ACHN (cell line): Measurements from ENCODE around the gene GTF2H1.
"Not testable (repeated sequence)": the region's sequence is repeated elsewhere in the genome, so short reads cannot be mapped to it uniquely, and the experiment has no call there.

Experiments
- DNase-seq: peaks from one replicate; pipeline ENCODE4 v3.0.0-alpha.2; 2015
- in situ Hi-C: cut with HindIII; loops from 2 replicates; pipeline ENCODE4 v1.10.0; 2017; ENCODE audit warnings: low sequenced_read_pairs, low pct_ligation_motif_present, low pct_unique_long_range_greater_than_20kb

The GTF2H1 gene

DNA sequence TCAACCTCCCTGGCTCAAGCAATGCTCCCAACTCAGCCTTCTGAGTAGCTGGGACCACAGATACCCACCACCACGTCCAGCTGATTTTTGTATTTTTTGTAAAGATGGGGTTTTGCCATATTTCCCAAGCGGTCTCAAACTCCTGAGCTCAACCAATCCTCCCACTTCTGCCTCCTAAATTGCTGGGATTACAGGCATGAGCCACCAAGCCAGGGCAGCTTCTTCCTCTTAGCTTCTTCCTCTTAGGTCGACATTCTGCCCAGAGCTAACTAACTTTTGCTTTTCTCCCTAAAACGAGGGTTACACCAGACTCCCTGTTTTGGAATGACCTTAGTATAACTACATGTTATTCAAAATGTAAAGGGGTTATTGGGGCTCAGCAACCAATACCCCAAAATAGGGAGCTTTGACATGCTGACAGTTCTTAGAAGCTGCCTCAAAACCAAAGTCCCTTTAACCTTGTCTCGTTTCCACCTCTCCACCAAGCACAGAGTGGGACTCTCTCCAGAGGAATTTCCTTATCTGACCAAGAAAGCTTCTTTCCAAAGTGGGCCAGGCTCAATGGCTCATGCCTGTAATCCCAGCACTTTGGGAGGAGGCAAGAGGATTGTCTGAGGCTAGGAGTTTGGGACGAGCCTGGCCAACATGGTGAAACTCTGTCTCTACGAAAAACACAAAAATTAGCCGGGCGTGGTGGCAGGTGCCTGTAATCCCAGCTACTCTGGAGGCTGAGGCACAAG is 7.4 kb upstream of the GTF2H1 start:
- DNase-seq: no peak
- in situ Hi-C loops: no loop called here

DNA sequence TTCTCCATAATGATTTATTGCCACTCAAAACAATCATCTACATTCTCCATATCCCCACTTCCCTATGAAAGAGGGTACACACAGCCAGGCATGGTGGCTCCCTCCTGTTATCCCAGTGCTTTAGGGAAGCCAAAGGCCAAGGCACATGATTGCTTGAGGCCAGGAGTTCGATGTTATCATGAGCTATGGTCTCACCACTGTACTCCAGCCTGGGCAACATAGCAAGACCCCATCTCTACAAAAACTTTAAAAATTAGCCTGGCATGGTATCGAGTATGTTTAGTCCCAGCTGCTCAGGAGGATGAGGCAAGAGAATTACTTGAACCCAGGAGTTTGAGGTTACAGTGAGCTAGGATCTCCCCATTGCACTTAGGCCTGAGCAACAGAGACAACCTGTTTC is 6.5 kb upstream of the GTF2H1 start:
- in situ Hi-C loops: no loop called here
- DNase-seq: no peak

DNA sequence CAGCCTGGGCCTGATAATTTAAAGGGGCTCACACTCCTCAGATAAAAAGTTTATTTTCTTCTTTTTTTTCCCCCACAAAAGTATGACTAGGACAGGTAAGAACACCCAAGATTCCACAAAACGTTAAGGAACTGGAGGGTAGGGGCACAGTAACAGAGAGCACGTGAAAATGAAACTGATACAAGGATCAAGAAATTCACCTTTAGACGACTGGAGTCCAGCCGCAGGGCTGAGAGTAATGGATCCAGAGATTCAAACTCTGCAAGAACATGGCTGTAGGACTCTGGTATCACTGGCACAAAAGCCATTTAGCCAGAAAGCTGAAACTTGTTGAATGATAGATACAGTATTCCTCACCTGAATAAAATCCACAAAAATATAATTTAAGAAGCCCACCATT is 4.8 kb upstream of the GTF2H1 start:
- in situ Hi-C loops: no loop called here
- no peak for DNase-seq

DNA sequence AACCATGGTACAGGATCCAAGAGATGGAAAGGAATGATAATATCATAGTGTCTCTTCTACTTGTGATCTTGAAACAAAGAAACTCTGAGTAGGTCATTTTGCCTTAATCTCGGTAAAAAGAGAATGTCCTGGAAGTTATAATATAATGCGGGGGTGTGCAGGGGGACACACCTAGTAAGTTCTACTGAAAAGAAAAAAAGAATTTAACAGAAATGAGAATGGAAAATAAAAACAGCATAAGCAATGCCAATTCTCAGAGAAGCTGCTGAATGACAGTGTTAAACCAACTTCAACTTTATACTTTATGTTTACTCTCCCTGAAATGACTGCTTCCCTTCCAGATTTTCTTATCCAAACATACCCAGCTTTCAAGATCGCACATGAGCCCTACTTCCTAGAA is 2.5 kb upstream of the GTF2H1 start:
- in situ Hi-C loops: no loop called here
- no peak for DNase-seq

DNA sequence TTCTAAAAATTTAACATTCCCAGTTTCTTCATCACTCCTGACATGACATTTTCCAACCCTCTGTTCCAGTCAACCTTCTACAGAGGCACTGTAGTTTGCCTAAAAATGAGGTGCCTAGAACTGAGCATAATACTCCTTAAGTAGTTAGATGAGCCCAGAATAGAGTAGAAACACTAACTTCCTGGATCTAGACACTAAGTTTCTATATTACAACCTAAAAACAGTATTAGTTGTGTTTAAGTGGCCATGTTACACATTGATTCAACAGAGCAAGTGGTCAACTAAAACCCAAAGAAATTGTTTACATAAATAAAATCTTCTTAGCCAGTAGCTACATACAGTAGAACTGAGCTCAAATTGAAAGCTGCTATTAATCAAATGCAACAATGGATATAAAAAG is 1.8 kb upstream of the GTF2H1 start:
- in situ Hi-C loops: no loop called here
- no peak for DNase-seq

DNA sequence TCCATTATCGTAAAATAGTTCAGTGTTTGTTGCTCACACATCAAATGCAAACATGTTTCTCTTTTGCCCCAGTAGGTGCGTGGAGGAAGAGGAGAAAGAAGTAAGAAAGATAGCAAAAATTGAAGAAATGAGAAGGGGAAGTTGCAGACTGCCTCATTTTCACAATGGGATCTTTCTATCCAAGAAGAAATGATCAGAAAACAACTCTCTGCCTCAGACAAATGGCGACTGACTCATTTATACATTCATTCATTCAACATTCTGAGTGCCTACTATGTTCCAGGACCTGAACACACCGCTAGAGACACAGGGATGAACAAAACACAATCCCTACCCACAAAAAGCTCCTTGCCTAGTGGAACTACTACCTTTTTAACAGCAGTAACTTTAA is 794 bp upstream of the GTF2H1 start:
- peak; percentile 28 for DNase-seq
- in situ Hi-C loops: no loop called here

DNA sequence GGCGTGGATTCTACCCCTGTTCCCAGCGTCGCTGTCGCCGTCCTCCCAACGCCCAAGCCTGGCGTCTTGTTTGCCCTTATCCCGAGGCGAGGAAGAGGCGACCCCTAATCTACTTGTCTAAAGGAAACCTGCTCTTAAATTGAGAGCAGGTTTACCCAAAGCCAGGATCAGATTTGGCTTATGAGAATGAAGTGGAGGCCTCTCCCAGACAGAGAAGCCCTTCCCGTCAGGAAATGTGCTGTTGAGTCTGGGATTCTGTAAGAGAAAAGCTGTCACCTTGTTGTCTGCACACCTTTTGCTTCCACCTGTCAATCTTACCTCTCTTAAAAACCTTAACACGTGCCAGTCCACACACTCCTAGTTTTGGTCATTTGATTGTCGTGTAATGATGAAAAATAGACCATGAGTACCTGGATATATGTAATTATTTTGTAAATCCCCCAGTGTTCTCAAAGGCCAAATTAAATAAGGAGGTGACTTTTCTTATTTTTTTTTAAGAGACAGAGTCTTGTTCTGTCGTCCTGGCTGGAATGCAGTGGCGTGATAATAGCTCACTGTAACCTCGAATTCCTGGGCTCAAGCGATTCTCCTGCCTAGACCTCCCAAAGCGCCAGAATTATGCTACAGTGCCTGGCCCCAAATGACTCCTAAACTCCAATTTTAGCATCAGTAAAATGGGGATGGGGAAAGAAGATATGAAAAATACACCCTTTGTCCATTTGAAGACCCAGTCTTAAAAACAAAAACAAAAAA is 627 bp downstream of the GTF2H1 start:
- no peak for DNase-seq
- in situ Hi-C loops: no loop called here

DNA sequence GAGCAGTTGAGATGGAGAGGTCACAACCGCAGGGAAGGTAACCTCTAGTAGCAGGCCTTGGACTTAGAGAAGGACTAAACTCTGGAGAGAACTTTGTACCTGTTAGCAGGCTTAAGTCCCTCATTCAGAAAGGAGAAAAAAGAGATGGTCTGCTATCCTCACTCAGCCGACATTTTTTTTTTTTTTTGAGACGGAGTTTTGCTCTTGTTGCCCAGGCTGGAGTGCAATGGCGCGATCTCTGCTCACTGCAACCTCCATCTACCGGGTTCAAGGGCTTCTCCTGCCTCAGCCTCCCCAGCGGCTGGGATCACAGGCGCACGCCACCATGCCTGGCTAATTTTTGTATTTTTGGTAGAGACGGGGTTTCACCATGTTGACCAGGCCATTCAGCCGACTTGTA is 1.5 kb downstream of the GTF2H1 start:
- in situ Hi-C loops, DNase-seq: not testable (repeated sequence)

DNA sequence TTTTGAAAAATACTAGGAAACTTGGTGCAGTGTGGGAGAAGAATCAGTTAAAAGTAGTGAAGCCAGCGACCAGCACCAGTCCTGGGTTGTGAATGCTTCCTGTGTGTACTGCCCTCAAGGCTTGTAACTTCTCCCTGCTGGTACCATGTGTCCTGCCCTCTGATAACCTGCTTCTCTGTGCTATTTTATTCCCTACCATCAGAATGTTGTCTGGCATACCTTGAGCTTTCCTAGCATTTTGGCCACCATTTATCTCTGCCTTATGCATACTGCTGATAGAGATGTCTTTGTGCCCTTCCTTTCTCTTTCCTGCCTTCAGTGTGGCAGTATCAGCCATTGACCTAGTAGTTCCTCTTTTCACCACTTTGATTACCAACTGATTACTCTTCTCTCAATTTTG is 2.0 kb downstream of the GTF2H1 start:
- in situ Hi-C loops: no loop called here
- DNase-seq: no peak

DNA sequence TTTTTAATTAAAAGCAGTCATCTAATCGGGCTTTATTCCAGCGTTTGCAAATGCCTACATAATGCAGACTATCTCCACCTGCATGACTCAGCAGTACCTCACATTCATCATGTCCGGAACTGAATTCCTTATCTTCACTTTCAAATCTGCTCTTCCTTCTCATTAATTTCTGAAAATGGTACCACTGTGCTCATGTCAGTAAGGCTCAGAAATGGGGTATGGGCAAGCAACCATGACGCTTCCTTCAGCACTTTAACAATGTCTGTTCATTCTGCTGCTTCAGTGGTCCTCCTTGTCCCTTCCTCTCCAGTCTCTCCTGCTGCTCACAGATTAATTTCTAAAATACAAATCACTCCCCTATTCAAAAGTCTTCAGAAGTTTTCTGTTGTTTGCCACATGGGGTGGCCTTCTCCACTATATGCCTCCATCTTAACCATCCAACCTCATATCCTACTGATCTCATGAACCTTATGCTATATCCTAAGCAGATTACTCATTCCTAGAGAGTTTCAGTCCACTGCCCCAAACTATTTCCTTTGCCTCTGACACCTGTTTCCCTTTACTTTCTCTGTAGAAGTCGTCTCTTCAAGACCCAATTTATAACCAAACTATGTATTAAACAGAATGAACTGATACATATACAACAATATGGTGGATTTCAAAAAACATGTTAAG is 7.0 kb downstream of the GTF2H1 start:
- peak; percentile 13 for DNase-seq
- in situ Hi-C loops: no loop called here

DNA sequence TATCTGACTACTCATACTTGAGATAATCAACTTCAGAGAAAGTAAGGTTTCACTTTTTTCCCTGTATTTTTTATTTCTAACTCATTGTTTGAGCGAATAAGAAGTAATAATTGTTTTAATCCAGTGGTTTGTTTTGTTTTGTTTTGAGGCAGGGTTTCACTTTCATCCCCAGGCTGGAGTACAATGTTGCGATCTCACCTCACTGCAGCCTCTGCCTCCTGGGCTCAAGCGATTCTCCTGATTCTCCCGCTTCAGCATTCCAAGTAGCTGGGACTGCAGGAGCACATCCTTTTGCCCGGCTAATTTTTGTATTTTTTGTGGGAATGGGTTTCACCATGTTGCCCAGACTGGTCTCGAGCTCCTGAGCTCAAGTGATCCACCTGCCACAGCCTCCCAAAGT is 8.6 kb downstream of the GTF2H1 start:
- DNase-seq: no peak
- in situ Hi-C loops: no loop called here

DNA sequence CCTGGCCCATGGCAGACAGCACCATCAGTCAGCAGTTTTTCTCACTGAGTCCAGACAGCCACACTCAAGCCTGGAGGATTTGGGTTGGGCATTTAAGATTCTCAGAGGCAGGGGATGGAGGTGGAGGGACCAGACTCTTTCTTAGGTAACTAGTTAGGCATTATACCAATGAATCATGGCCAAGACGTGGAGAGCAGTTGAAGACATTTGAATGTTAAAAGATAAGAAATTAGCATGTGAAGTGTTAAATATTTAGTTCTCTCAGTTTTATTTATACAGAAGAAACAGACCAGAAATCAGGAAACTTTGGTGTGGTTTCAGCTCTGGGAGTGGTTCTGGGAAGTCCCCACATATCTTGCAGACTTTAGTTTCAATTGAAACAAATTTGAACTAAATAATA is 9.9 kb downstream of the GTF2H1 start:
- in situ Hi-C loops: no loop called here
- DNase-seq: no peak

DNA sequence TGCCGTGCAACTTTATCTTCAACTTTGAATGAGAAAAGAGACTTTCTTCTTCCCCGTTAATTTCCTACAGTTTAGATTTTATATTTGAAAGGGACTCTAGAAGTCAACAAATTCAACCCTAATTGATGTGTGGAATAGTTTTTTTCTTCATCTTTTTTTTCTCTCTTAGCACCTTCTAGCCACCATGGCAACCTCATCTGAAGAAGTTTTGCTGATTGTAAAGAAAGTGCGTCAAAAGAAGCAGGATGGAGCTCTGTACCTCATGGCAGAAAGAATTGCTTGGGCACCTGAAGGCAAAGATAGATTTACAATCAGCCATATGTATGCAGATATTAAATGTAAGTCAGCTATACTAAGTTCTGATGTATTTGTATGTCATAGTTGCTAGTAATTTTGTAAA is 10.5 kb downstream of the GTF2H1 start:
- in situ Hi-C loops: no loop called here
- DNase-seq: no peak

DNA sequence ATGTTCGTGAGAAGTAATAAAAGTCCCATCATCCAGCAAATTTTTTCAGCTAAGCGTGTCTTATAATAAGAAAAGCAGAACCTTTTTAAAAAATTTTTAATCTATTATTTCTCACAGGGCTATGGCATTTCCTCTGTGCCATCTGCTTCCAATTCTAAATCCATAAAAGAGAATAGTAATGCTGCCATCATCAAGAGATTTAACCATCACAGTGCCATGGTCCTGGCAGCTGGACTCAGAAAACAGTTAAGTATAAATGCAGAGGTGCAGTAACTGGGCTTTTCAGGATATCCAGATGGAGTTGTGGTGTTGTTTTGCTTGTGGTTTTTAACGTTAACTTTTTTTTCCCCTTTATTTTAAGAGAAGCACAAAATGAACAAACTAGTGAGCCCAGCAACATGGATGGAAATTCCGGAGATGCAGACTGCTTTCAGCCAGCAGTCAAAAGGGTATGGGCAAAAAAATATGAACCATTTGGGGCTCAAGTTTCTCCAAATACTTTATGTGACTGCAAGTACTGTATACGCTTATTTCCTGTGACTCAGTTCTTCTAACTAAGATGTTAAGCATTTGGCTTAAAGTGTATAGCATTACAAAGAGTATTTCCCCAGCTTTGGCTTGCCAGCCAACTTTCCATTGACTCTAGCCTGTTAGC is 25.2 kb downstream of the GTF2H1 start:
- DNase-seq: no peak
- in situ Hi-C loops: no loop called here

DNA sequence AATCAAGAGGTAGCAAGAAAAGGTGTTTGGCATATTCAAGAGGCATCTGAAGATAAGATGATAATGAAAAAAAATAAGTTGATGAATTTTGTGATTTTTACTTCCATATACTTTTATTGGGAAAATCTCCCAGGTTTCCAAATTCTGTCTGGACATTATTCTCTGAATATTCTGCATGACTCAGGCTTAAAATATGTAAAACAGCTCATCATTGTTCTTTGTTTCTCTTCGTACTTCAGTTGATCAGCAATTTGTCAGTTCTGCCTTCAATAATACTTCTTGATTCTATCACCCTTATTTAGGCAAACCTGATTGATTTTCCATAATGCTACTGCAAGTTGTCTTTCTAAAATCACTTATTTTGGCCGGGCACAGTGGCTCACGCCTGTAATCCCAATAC is 30.2 kb downstream of the GTF2H1 start:
- in situ Hi-C loops: no loop called here
- no peak for DNase-seq

DNA sequence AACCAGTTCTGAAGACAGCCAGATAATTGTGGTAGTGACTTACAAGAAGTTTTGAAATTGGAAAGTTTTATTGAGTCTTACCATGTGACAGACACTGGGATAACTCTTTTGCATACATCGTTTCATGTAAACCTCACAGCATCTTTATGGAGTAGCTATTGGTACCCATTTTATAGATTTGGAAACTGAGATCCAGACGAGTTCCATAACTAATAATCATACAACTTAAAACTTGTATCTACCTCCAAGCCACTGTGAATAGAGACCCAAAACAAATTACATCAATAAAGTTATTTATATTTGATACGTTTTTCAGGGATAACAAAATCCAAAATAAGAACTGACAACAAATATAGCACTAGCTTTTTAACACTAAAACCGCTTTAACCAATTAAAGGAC is 36.3 kb downstream of the GTF2H1 start:
- DNase-seq: no peak
- in situ Hi-C loops: no loop called here

DNA sequence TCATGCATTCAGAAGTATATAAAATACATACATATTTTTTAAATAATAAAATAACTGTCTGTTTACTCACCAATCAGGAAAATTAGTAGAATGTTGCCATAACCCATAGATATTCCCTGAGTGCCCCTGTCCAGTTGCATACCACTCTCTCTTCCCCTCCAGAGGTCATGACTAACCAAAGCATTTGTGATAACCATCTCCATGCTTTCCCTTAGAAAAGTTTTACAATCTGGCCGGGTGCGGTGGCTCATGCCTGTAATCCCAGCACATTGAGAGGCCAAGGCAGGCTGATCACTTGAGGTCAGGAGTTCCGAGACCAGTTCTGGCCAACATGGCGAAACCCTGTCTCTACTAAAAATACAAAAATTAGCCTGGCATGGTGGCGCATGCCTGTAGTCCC is 38.8 kb downstream of the GTF2H1 start:
- no peak for DNase-seq
- in situ Hi-C loops: no loop called here

DNA sequence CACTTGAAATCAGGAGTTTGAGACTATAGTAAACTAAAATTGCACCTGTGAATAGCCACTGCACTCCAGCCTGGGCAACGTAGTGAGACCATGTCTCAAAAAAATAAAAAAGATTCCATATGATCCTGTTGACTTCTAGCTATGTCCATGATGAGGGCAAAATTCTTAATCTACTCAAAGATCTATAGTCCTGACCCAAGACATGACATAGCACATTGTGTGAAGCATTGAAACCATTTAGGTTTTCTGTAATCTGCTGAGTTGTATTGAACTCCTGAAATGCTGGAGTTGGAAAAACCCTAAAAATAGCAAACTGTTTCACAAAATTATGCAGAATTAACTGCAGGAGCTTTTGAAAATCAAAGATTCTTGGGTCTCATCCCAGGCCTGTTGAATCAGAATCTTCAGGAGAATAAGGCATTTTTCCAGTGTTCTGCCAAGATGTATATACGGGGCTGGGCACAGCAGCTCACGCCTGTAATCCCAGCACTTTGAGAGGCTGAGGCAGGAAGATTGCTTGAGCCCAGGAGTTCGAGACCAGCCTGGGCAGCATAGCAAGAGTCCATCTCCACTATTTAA is 42.2 kb downstream of the GTF2H1 start:
- in situ Hi-C loops: no loop called here
- DNase-seq: no peak

DNA sequence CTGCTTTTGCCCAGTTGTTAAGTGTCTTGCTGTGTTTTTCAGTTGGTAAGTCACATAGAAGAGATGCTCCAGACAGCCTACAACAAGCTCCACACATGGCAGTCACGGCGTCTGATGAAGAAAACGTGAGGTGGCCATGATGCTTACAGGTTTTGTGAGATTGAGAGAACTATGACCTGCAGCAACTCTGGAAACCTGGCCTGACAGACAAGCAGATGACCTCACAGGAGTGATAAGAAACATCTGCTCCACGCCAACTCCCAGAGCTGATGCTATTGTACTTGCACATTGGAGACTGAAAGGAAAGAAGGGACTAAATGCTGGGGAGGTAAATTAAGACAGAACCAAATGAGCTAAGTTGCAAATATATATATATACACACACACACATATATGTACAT is 43.4 kb downstream of the GTF2H1 start:
- in situ Hi-C loops: no loop called here
- no peak for DNase-seq
